T-cell (primary cell): ENCODE data around the gene AGXT. TPM values are rescaled to one million over a fixed set of nuclear protein-coding genes. Genes with fewer than 3 reads are reported as not detected.

Source experiments
- ATAC-seq, 4 experiments: fragments of 200-7000 bp in 3 of 4; fragments of 150-1000 bp in 1 of 4; cut with Tn5 transposase; replicated peaks in 1 of 4; 1 replicate in 3 of 4; 2 replicates in 1 of 4; pipeline ENCODE4 v1.10.0; 2021; ENCODE audit warnings: moderate library complexity in 3 of 4, mild to moderate bottlenecking in 2 of 4, moderate number of reproducible peaks in 1 of 4
- CTCF ChIA-PET, 2 donors: fragments of 300-600 bp; sonication (Branson Sonifier 250); formaldehyde crosslinking; loops; one replicate each; lab custom pipeline; 2022; ENCODE audit warnings: antibody characterized with exemption in 2 of 2; lab: Charles Lee
- POLR2A ChIA-PET, 2 donors: fragments of 300-600 bp; sonication (Branson Sonifier 250); formaldehyde crosslinking; loops; one replicate each; lab custom pipeline; 2022; ENCODE audit warnings: antibody characterized with exemption in 2 of 2; lab: Charles Lee
- DNase-seq, 35 experiments: peaks; one replicate each; pipeline versions ENCODE4 v3.0.0 to v3.0.0-alpha.2; 2013 to 2023
- H3K27ac ChIP-seq: one replicate; pipeline ENCODE4 v1.5.1; 2013; ENCODE audit warnings: low read length
- H3K27me3 ChIP-seq, 2 experiments: replicated peaks in 1 of 2; 1 replicate in 1 of 2; 2 replicates in 1 of 2; pipeline versions ENCODE4 v1.6.1 to v1.7.0; 2013; ENCODE audit warnings: low read length in 1 of 2, mixed read lengths in 1 of 2; ENCODE audit not compliant: control insufficient read depth in 2 of 2, insufficient read depth in 2 of 2; ENCODE audit errors: extremely low read depth in 1 of 2
- H3K36me3 ChIP-seq, 2 donors: 1 replicate in 1 of 2; 2 replicates in 1 of 2; pipeline versions ENCODE4 v1.6.1 to v1.7.0; 2013; ENCODE audit warnings: low read length in 1 of 2; ENCODE audit not compliant: control insufficient read depth in 2 of 2, insufficient read depth in 1 of 2; ENCODE audit errors: extremely low read depth in 1 of 2
- H3K4me1 ChIP-seq, 2 experiments: 1 replicate in 1 of 2; 2 replicates in 1 of 2; pipeline versions ENCODE4 v1.6.1 to v1.7.0; 2013; ENCODE audit warnings: low read length in 2 of 2, mixed read lengths in 1 of 2; ENCODE audit not compliant: insufficient read depth in 2 of 2, control insufficient read depth in 1 of 2; ENCODE audit errors: extremely low read depth in 1 of 2
- H3K4me3 ChIP-seq, 2 donors: 1 replicate in 1 of 2; 2 replicates in 1 of 2; pipeline versions ENCODE4 v1.5.1 to v1.7.0; 2013; ENCODE audit warnings: mild to moderate bottlenecking in 2 of 2, low read length in 1 of 2, moderate library complexity in 1 of 2; ENCODE audit not compliant: control insufficient read depth in 1 of 2; ENCODE audit errors: extremely low read depth in 1 of 2
- H3K9me3 ChIP-seq: 2 replicates; pipeline ENCODE4 v1.7.0; 2013
- H3K27ac Mint-ChIP-seq, 2 donors: one replicate each; pipeline ENCODE4 v1.8.0; 2020 to 2021; ENCODE audit warnings: mild to moderate bottlenecking in 2 of 2, mixed read lengths in 2 of 2
- H3K27me3 Mint-ChIP-seq, 2 donors: one replicate each; pipeline ENCODE4 v1.8.0; 2021 to 2022; ENCODE audit warnings: mixed read lengths in 2 of 2
- H3K36me3 Mint-ChIP-seq: one replicate; pipeline ENCODE4 v1.8.0; 2021; ENCODE audit warnings: mixed read lengths
- H3K4me1 Mint-ChIP-seq, 3 donors: one replicate each; pipeline ENCODE4 v1.8.0; 2020 to 2022; ENCODE audit warnings: mixed read lengths in 3 of 3, mild to moderate bottlenecking in 1 of 3
- H3K4me3 Mint-ChIP-seq, 3 donors: one replicate each; pipeline ENCODE4 v1.8.0; 2020 to 2022; ENCODE audit warnings: mild to moderate bottlenecking in 3 of 3, mixed read lengths in 3 of 3, moderate library complexity in 3 of 3
- H3K9me3 Mint-ChIP-seq, 3 donors: one replicate each; pipeline ENCODE4 v1.8.0; 2020 to 2022; ENCODE audit warnings: mixed read lengths in 3 of 3
- WGBS: methylation state at CpG from one replicate; pipeline ENCODE4 v1.1.5; 2013; ENCODE audit warnings: missing lambda C conversion rate; ENCODE audit not compliant: insufficient coverage; 5-methylcytosine and 5-hydroxymethylcytosine counted together
- total RNA-seq, 35 experiments: library from RNA in 6 of 35; stranded (reverse) in 6 of 35; fragments of 120-200 nt in 1 of 35; gene quantifications; one replicate each; pipeline versions ENCODE4 v1.2.1 to v1.2.4 and lab custom pipeline; 2013 to 2026

Gene AGXT
- total RNA-seq, 5 donors from 2014 or later (not counting 1 experiment from before 2014, with no cell fraction given), result 0.41 to 0.88 (median 0.76) TPM; not detected in 2

- H3K27ac ChIP-seq, result no peak overlapping the region
- H3K4me3 ChIP-seq, result no peak overlapping the region
- ChIA-PET POLR2A (no interaction called here), CTCF (no interaction called here)
- H3K9me3 Mint-ChIP-seq, result no peaks in the 10 kb centered on the region
- ATAC-seq, result no peak
- peaks cover 0 to 7% of the 10 kb centered on the region in 2 experiments for H3K4me1 ChIP-seq
- no peaks in the 10 kb centered on the region for H3K36me3 Mint-ChIP-seq
- H3K4me3 Mint-ChIP-seq, result no peak overlapping the region
- H3K27me3 ChIP-seq, result peaks cover 0 to 16% of the 10 kb centered on the region in 2 experiments
- no peaks in the 10 kb centered on the region for H3K27me3 Mint-ChIP-seq
- peaks cover 0 to 2% (median 0%) of the 10 kb centered on the region in 3 donors for H3K4me1 Mint-ChIP-seq
- 78% methylated on average over 6 of the region's 11 CpGs for WGBS
- H3K27ac Mint-ChIP-seq, result no peak overlapping the region
- no peaks in the 10 kb centered on the region for H3K36me3 ChIP-seq
- no peak for DNase-seq
- no peaks in the 10 kb centered on the region for H3K9me3 ChIP-seq
Observed at GRCh38 chr2:240888890-240889573, 20.4 kb downstream of the AGXT start.

DNA sequence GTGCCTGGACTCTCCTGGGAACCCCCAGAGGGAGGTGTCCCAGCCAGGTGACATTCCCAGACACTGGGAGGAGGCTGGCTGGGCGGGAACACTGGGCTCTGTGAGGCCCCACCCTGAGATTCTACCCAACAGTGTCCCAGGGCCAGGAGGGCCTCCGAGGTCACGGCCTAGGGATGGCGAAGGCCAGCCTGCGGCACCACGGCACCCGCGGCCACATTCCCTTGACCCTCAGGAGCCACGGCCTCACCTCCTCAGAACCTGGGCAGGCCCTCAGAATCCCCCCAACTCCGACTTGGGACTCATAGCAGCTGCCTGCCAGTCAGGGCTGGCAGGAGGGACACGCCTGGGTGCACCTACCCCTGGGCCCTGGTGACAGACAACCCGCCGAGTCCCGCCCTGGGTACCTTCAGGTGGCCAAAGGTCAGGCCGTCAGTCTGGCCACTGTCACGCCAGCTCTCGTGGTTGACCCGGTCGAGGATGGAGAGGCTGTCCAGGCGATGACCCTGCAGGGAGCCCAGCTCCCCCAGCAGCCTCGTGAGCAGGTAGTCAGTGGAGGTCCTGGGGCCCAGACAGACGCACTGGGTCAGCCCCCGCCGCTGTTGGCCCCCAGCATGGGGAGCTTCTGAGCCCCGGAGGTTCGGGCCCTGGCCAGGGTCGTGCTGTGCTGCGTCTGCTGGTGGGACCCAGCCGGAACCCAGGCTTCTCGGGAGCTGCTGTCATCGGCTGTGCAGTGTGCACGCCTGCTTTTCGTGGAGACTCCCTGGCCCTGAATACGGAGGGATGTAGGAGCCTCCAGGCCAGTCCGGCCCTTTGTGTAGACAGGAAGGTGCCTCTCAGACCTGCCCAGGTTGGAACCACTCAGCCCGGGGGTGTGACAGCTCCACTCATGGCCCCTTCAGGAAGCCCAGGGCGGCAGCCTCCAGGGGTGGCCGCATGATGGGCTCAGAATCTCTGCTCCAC lies 21.3 kb downstream of the AGXT start:
- peaks cover 0 to 16% of the 10 kb centered on the region in 2 experiments for H3K27me3 ChIP-seq
- no peaks in the 10 kb centered on the region for H3K9me3 Mint-ChIP-seq
- no peaks in the 10 kb centered on the region for H3K27me3 Mint-ChIP-seq
- ChIA-PET POLR2A (no interaction called here), CTCF (no interaction called here)
- DNase-seq (no peak), ATAC-seq (no peak)
- peaks cover 0 to 2% (median 0%) of the 10 kb centered on the region in 3 donors for H3K4me1 Mint-ChIP-seq
- H3K9me3 ChIP-seq, result no peaks in the 10 kb centered on the region
- WGBS, result 80% methylated on average over 36 of the region's 38 CpGs
- no peak overlapping the region for H3K27ac Mint-ChIP-seq
- no peak overlapping the region for H3K4me3 Mint-ChIP-seq
- H3K4me1 ChIP-seq, result peaks cover 0 to 7% of the 10 kb centered on the region in 2 experiments
- no peaks in the 10 kb centered on the region for H3K36me3 ChIP-seq
- no peaks in the 10 kb centered on the region for H3K36me3 Mint-ChIP-seq
- H3K27ac ChIP-seq, result no peak overlapping the region
- no peak overlapping the region for H3K4me3 ChIP-seq

GRCh38 chr2:240890691-240891090 lies 22.1 kb downstream of the AGXT start:
- DNase-seq (no peak), ATAC-seq (no peak)
- CTCF ChIA-PET, result no interaction called here
- Histone ChIP-seq H3K4me1 (peaks cover 0 to 7% of the 10 kb centered on the region in 2 experiments), H3K9me3 (no peaks in the 10 kb centered on the region), H3K36me3 (no peaks in the 10 kb centered on the region), H3K4me3 (no peak overlapping the region), H3K27me3 (peaks cover 0 to 16% of the 10 kb centered on the region in 2 experiments), H3K27ac (no peak overlapping the region)
- 81% methylated on average over 10 of the region's 14 CpGs for WGBS
- Mint-ChIP-seq H3K27ac (no peak overlapping the region), H3K4me3 (no peak overlapping the region), H3K36me3 (no peaks in the 10 kb centered on the region), H3K4me1 (peaks cover 0 to 2% (median 0%) of the 10 kb centered on the region in 3 donors), H3K27me3 (no peaks in the 10 kb centered on the region), H3K9me3 (no peaks in the 10 kb centered on the region)
- POLR2A ChIA-PET, result no interaction called here

- Histone ChIP-seq H3K9me3 (no peaks in the 10 kb centered on the region), H3K4me3 (no peak overlapping the region), H3K27me3 (peaks cover 0 to 16% of the 10 kb centered on the region in 2 experiments), H3K36me3 (no peaks in the 10 kb centered on the region), H3K4me1 (peaks cover 0 to 7% of the 10 kb centered on the region in 2 experiments), H3K27ac (no peak overlapping the region)
- H3K27me3 Mint-ChIP-seq, result no peaks in the 10 kb centered on the region
- no peak overlapping the region for H3K27ac Mint-ChIP-seq
- DNase-seq (no peak), ATAC-seq (no peak)
- no peak overlapping the region for H3K4me3 Mint-ChIP-seq
- 84% methylated on average over 18 of the region's 20 CpGs for WGBS
- no peaks in the 10 kb centered on the region for H3K9me3 Mint-ChIP-seq
- H3K36me3 Mint-ChIP-seq, result no peaks in the 10 kb centered on the region
- CTCF ChIA-PET, result no interaction called here
- H3K4me1 Mint-ChIP-seq, result peaks cover 0 to 2% (median 0%) of the 10 kb centered on the region in 3 donors
- POLR2A ChIA-PET, result no interaction called here
Observed at GRCh38 chr2:240891492-240892340, 23.1 kb downstream of the AGXT start.

DNA sequence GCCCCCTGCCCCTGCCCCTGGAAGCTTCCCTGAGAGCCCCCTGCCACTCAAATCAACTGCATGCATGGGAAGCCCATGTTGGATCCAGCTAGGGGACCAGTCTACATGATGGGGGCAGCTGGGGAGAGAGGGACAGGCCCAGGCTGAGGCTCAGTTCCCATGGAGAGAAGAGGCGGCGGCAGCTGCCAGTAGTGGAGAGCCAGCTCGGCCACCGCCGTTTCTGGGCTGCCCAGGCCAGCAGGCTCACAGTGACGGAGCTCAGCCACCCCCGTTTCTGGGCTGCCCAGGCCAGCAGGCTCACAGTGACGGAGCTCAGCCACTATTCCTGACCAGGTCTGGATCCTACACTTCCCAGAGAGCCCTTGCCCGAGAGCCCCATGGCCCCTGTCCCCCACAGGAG lies 23.7 kb downstream of the AGXT start:
- peaks cover 0 to 22% of the 10 kb centered on the region in 2 experiments for H3K27me3 ChIP-seq
- CTCF ChIA-PET, result no interaction called here
- H3K4me1 ChIP-seq, result peaks cover 0 to 7% of the 10 kb centered on the region in 2 experiments
- ATAC-seq (no peak), DNase-seq (no peak)
- Mint-ChIP-seq H3K4me1 (peaks cover 0 to 2% (median 0%) of the 10 kb centered on the region in 3 donors), H3K4me3 (no peak overlapping the region), H3K9me3 (no peaks in the 10 kb centered on the region), H3K27me3 (no peaks in the 10 kb centered on the region), H3K27ac (no peak overlapping the region), H3K36me3 (no peaks in the 10 kb centered on the region)
- H3K27ac ChIP-seq, result no peak overlapping the region
- POLR2A ChIA-PET, result no interaction called here
- H3K4me3 ChIP-seq, result no peak overlapping the region
- H3K36me3 ChIP-seq, result no peaks in the 10 kb centered on the region
- 76% methylated on average over 9 of the region's 9 CpGs for WGBS
- no peaks in the 10 kb centered on the region for H3K9me3 ChIP-seq

DNA sequence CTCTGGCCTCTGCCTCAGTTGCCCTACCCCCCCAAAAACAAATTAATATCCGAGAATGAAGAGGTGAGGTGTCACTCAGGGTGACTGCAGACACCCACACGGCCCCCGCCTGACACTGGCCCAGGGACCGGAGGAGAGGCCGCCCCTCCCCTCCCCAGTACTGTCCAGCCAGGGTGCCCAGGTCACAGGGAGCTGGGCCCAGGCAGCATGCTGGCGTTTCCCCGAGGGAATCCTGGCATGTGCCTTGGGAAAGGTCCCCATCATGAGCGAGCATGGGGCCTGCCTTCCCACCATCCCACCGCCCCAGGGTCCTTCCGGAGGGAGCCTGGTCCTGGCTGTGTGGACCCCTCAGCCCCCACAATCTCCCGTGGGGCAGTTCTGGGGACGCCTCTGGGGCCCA lies 24.3 kb downstream of the AGXT start:
- CTCF ChIA-PET, result no interaction called here
- POLR2A ChIA-PET, result no interaction called here

More for the DNA sequence above, 24.3 kb downstream of the AGXT start:
- peaks cover 0 to 7% of the 10 kb centered on the region in 2 experiments for H3K4me1 ChIP-seq
- H3K4me1 Mint-ChIP-seq, result peaks cover 0 to 2% (median 0%) of the 10 kb centered on the region in 3 donors
- peaks cover 0 to 24% of the 10 kb centered on the region in 2 experiments for H3K27me3 ChIP-seq
- 84% methylated on average over 9 of the region's 12 CpGs for WGBS
- no peak overlapping the region for H3K4me3 ChIP-seq
- no peaks in the 10 kb centered on the region for H3K36me3 Mint-ChIP-seq
- peaks cover 0 to 2% of the 10 kb centered on the region in 2 donors for H3K27me3 Mint-ChIP-seq
- H3K4me3 Mint-ChIP-seq, result no peak overlapping the region
- H3K36me3 ChIP-seq, result no peaks in the 10 kb centered on the region
- no peak overlapping the region for H3K27ac Mint-ChIP-seq
- no peaks in the 10 kb centered on the region for H3K9me3 Mint-ChIP-seq
- ATAC-seq, result no peak
- no peak for DNase-seq
- H3K9me3 ChIP-seq, result no peaks in the 10 kb centered on the region
- H3K27ac ChIP-seq, result no peak overlapping the region
